ENCODE data around the gene SGTA. TPM values are rescaled to one million over a fixed set of nuclear protein-coding genes. Genes with fewer than 3 reads are reported as not detected.

Gene SGTA
- total and polyA plus RNA-seq, 2 of the 4 experiments (the other 2 are of a cell fraction), result 17.4 to 72.9 TPM

DNA sequence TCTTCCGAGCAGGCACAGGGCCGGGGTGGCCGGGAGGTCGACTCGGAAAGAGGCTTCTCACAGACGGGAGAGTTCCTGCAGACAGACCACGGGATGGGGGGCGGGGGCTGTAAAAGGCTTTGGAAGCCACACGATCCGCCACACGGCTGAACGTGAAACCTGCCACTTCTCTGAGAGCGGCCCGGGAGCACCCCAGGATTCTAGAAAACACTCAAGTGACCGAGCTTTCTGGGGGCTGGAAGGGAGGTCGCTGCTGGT lies 27.7 kb downstream of the SGTA start:
- Histone ChIP-seq H4K5ac (ENCODE audit: low read depth, low read length) (no peak overlapping the region), H3K4ac (ENCODE audit: low read depth, low read length) (no peak overlapping the region), H3K23ac (ENCODE audit: low read depth, low read length) (no peak overlapping the region), H3K9me1 (ENCODE audit: insufficient read depth, low read length) (no peaks in the 10 kb centered on the region; the same call in 1 of the 2 replicates), H3K56ac (ENCODE audit: extremely low read depth, insufficient read depth, low read length) (no peak overlapping the region), H2BK5ac (ENCODE audit: low read depth, low read length, poor library complexity, severe bottlenecking) (no peak overlapping the region), H4K20me1 (ENCODE audit: insufficient read depth, low read length) (no peaks in the 10 kb centered on the region), H4K8ac (ENCODE audit: low read depth in 2 of 2, low read length in 2 of 2) (no peak overlapping the region), H4K91ac (ENCODE audit: insufficient read depth, low read depth, low read length) (no peak overlapping the region), H3K4me1 (ENCODE audit: control insufficient read depth, insufficient read depth, low read length) (no peaks in the 10 kb centered on the region), H3K4me2 (ENCODE audit: low read depth, low read length) (no peak overlapping the region), H3K79me1 (ENCODE audit: low read depth in 1 of 2, low read length in 2 of 2) (peaks cover 0 to 9% of the 10 kb centered on the region in 2 experiments; a peak in 3 of 4 replicates), H3K9ac (ENCODE audit: low read depth, low read length) (no peak overlapping the region), H3K27ac (ENCODE audit: insufficient read depth, low read length) (no peak overlapping the region), H3K27me3 (ENCODE audit: control insufficient read depth, insufficient read depth, low read length) (no peaks in the 10 kb centered on the region), H2BK20ac (ENCODE audit: low read depth, low read length) (no peak overlapping the region), H2AK5ac (ENCODE audit: low read depth, low read length) (no peak overlapping the region), H3K9me3 (ENCODE audit: control insufficient read depth, insufficient read depth, low read length) (no peaks in the 10 kb centered on the region), H3K18ac (ENCODE audit: low read depth, low read length) (no peak overlapping the region), H2AFZ (replicated peaks; ENCODE audit: low read length, poor library complexity) (no peak overlapping the region), H3K4me3 (ENCODE audit: insufficient read depth, low read depth, low read length) (no peak overlapping the region), H3K14ac (replicated peaks; ENCODE audit: low read depth, low read length) (no peak overlapping the region), H2BK15ac (ENCODE audit: low read depth, low read length) (no peak overlapping the region), H2BK120ac (ENCODE audit: low read depth, low read length) (no peak overlapping the region), H2AK9ac (replicated peaks; ENCODE audit: low read depth, low read length, poor library complexity) (no peak overlapping the region), H3K36me3 (ENCODE audit: control insufficient read depth, insufficient read depth, low read length) (peaks cover 49% of the 10 kb centered on the region)
- WGBS, 2 experiments (ENCODE audit: extremely low coverage in 2 of 2, insufficient read length in 1 of 2), result 97% methylated on average over 14 of the region's 16 CpGs; no CpG with 5 or more reads in 1 of the 2 experiments
- CTCF ChIA-PET, result no interaction called here
- in situ Hi-C loops (cut with MboI; ENCODE audit: low sequenced_read_pairs), result no loop called here
- no TSS peak for BruUV-seq (replicated peaks)
- ATAC-seq (ENCODE audit: low read depth) (no peak), DNase-seq (no peak)
- TF ChIP-seq FOS (IDR thresholded peaks at IDR 0.05; ENCODE audit: low read depth, low read length) (no peak), RAD21 (IDR thresholded peaks at IDR 0.05; ENCODE audit: low read length) (no peak), POLR2A (IDR thresholded peaks at IDR 0.05; ENCODE audit: low read depth, low read length) (no peak), MAFK (IDR thresholded peaks at IDR 0.05; ENCODE audit: low read depth, low read length) (no peak), CHD1 (IDR thresholded peaks at IDR 0.05; ENCODE audit: low read depth, low read length) (no peak)
- TF ChIP-seq, protein P1, sequence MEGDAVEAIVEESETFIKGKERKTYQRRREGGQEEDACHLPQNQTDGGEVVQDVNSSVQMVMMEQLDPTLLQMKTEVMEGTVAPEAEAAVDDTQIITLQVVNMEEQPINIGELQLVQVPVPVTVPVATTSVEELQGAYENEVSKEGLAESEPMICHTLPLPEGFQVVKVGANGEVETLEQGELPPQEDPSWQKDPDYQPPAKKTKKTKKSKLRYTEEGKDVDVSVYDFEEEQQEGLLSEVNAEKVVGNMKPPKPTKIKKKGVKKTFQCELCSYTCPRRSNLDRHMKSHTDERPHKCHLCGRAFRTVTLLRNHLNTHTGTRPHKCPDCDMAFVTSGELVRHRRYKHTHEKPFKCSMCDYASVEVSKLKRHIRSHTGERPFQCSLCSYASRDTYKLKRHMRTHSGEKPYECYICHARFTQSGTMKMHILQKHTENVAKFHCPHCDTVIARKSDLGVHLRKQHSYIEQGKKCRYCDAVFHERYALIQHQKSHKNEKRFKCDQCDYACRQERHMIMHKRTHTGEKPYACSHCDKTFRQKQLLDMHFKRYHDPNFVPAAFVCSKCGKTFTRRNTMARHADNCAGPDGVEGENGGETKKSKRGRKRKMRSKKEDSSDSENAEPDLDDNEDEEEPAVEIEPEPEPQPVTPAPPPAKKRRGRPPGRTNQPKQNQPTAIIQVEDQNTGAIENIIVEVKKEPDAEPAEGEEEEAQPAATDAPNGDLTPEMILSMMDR (conservative IDR thresholded peaks at IDR 0.05; ENCODE audit: low read depth, low read length), result no peak
- dilution Hi-C loops (cut with HindIII; ENCODE audit: low sequenced_read_pairs, unreplicated experiment), result no loop called here
- intact Hi-C loops (cut with micrococcal nuclease), result no loop called here
- POLR2A ChIA-PET (ENCODE audit: unreplicated experiment), result no interaction called here

Data from IMR-90 (cell line).